ENCODE results near the gene MEGF6.

DNA sequence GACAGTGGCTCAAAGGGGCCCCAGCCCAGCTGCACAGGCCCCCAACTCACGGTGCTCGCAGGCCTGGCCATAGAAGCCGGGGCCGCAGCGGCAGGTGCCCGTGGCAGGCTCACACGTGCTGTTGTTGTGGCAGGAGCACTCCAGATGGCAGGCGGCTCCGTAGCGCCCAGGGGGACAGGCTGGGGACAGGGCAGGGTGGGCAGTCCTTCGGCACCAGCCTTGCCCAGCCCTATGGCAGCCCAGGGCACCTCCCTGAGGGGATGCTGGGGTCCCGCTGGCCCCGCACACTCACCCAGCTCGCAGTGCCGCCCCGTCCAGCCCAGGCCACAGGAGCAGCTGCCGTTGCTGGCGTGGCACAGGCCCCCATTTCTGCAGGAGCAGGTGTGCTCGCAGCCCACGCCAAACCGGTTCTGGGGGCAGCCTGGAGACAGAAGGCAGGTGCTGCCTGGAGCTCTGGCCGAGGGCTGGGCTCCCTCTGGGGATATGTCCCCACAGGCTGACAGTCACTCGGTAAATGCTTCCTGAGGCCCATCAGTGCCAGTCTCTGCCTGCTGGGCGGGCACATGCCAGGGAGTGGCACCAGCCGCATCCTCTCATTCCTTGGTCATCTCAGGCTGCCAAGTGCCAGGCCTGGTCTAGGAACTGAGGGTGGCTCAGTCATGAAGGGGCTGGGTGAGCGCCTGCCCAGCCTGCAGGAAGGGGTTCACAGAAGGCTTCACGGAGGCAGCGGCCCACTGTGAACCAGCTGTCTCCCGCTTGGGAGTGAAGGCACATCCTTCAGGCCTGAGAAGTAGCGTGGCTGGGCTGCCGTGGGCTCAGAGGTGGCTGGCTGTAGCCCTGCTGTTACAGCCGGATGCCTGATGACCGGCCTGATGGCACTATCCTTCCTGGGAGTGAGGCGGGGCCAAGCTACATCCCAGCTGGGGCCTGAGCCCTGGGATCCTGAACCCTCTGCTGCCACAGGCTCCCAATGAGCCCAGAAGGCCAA is 116.7 kb downstream of the MEGF6 start:
- no peak for TF ChIP-seq POLR2A (IDR thresholded peaks at IDR 0.05)
- TF ChIP-seq, protein P1, sequence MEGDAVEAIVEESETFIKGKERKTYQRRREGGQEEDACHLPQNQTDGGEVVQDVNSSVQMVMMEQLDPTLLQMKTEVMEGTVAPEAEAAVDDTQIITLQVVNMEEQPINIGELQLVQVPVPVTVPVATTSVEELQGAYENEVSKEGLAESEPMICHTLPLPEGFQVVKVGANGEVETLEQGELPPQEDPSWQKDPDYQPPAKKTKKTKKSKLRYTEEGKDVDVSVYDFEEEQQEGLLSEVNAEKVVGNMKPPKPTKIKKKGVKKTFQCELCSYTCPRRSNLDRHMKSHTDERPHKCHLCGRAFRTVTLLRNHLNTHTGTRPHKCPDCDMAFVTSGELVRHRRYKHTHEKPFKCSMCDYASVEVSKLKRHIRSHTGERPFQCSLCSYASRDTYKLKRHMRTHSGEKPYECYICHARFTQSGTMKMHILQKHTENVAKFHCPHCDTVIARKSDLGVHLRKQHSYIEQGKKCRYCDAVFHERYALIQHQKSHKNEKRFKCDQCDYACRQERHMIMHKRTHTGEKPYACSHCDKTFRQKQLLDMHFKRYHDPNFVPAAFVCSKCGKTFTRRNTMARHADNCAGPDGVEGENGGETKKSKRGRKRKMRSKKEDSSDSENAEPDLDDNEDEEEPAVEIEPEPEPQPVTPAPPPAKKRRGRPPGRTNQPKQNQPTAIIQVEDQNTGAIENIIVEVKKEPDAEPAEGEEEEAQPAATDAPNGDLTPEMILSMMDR (IDR thresholded peaks at IDR 0.05), result no peak

All from right lobe of liver (tissue), 4 donors.